GM12892 (cell line): ENCODE data around the gene ZNF234.

Experiments
- POLR2A ChIP-seq: IDR thresholded peaks from 2 replicates; pipeline ENCODE4 v1.6.1; 2011; ENCODE audit warnings: low read depth, low read length, control low read depth
- POLR2AphosphoS5 ChIP-seq: IDR thresholded peaks from 2 replicates; pipeline ENCODE4 v1.6.1; 2011; ENCODE audit warnings: low read depth, low read length, control low read depth
- TAF1 ChIP-seq: IDR thresholded peaks from 2 replicates; pipeline ENCODE4 v1.6.1; 2011; ENCODE audit warnings: low read depth, mild to moderate bottlenecking, control low read depth, low read length, borderline replicate concordance

GRCh38 chr19:44180968-44181367 is 39.6 kb downstream of the ZNF234 start:
- TF ChIP-seq POLR2A = no peak
- TF ChIP-seq POLR2AphosphoS5 = no peak
- no peak for TF ChIP-seq TAF1
